Fibroblast of villous mesenchyme (primary cell): ENCODE measurements around the gene ADIPOR2. TPM values are rescaled to one million over a fixed set of nuclear protein-coding genes. Genes with fewer than 3 reads are reported as not detected.

Experiments used
- DNase-seq: peaks from one replicate; pipeline ENCODE4 v3.0.0-alpha.2; 2010; ENCODE audit warnings: low read depth
- H3K4me3 ChIP-seq: 2 replicates; pipeline ENCODE4 v1.5.1; 2011; ENCODE audit warnings: low read depth, mild to moderate bottlenecking, low read length
- total RNA-seq: library from RNA; depleted of rRNA; stranded (reverse); fragments of >200 nt; gene quantifications from 2 replicates; pipeline ENCODE4 v1.2.3, GENCODE V29; 2012
- TF ChIP-seq, protein P1 (sequence below): IDR thresholded peaks from 2 replicates; pipeline ENCODE4 v1.5.1; 2012; ENCODE audit warnings: low read depth, mild to moderate bottlenecking, low read length; ENCODE audit not compliant: insufficient read depth

Gene ADIPOR2
- total RNA-seq, 1 donor, result 48.8 TPM

GRCh38 chr12:1826867-1827705 is 136.2 kb downstream of the ADIPOR2 start:
- DNase-seq, result no peak
- TF ChIP-seq, protein P1, sequence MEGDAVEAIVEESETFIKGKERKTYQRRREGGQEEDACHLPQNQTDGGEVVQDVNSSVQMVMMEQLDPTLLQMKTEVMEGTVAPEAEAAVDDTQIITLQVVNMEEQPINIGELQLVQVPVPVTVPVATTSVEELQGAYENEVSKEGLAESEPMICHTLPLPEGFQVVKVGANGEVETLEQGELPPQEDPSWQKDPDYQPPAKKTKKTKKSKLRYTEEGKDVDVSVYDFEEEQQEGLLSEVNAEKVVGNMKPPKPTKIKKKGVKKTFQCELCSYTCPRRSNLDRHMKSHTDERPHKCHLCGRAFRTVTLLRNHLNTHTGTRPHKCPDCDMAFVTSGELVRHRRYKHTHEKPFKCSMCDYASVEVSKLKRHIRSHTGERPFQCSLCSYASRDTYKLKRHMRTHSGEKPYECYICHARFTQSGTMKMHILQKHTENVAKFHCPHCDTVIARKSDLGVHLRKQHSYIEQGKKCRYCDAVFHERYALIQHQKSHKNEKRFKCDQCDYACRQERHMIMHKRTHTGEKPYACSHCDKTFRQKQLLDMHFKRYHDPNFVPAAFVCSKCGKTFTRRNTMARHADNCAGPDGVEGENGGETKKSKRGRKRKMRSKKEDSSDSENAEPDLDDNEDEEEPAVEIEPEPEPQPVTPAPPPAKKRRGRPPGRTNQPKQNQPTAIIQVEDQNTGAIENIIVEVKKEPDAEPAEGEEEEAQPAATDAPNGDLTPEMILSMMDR, result no peak
- H3K4me3 ChIP-seq, result no peak overlapping the region

DNA sequence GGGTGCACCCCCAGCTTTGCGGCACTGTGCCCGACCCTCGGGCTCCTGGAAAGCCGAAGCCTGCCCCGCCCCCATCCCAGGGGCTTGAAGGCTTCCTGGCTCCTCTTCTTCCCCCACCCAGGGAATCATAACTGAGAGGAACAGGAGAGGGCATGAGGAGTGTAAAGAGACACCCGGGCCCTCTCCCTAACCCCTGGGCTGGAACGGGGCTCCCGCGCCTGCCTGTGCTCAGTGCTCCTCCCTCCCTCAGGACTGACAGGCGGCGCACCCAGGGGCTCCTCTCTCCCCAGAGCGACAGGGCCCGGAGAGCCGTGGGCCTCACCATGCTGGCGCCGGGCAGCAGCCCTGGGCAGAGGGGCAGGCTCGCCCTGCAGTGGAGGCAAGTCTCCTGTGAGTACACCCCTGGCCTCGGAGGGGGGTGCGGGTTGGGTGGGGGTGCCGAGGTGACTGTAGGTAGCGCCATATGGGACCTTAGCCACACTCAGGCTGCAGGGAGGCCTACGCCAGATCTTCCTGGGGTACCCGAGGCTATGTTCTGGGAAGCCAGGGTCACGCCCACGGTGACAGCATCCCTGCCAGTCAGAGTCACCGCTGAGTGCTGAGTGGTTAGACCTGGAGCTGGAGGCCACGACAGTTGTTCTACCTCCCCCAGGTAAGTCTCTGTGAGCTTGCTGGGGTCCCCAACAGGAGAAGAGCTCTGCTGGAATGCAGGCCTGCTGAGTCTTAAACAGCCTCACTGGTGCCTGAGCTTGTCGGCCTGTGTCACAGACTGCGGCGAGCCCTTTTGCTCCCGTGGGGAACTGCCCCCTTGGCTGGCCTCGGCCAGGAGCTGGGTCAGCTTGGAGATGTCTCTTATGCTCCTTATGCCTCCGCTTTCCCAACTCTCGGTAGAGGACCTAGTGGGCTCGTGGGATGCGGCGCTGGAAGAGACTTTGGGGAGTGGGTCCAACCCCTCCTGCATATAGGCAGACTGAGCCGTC is 137.2 kb downstream of the ADIPOR2 start:
- no peak overlapping the region for H3K4me3 ChIP-seq
- no peak for DNase-seq
- TF ChIP-seq, protein P1, result no peak

- no peak overlapping the region for H3K4me3 ChIP-seq
- no peak for DNase-seq
- TF ChIP-seq, protein P1, result no peak
These were observed 138.0 kb downstream of the ADIPOR2 start for GRCh38 chr12:1828856-1829255.

DNA sequence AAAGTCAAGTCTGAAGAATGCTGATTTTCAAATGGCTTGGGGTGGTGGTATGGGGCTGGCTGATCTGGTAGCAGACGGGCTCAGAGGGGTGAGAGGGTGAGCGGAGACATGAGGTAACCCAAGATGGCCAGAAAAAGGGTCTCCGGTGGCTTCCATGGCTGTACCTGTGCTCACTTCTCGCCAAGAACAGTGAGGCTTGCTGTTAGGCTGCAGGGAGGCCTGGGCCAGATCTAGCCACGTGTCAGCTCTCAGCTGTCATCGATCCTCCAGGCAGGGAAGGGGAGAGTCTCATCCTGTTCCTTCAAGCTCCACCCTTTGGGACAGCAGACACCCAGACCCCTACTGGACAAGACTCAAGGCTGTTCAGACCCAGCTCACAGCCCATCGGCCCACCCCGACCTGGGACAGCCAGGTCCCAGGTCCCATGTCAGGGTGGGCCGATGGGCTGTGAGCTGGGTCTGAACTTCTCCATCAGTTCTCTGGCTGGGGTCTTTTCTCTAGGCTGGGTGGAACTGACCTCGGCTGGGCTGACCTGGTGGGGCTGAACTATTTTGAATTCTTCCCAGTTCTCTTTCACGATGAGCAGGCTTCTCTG is 138.5 kb downstream of the ADIPOR2 start:
- TF ChIP-seq, protein P1, result no peak
- no peak overlapping the region for H3K4me3 ChIP-seq
- no peak for DNase-seq

GRCh38 chr12:1830401-1830845 is 139.6 kb downstream of the ADIPOR2 start:
- no peak overlapping the region for H3K4me3 ChIP-seq
- TF ChIP-seq, protein P1, result no peak
- DNase-seq, result no peak
